ENCODE data around the gene TBXA2R.
"Not testable (repeated sequence)": the region's sequence is repeated elsewhere in the genome, so short reads cannot be mapped to it uniquely, and the experiment has no call there.

The TBXA2R gene

GRCh38 chr19:3593156-3593555, 13.5 kb downstream of the TBXA2R start:
- Histone ChIP-seq H3K4me1 (ENCODE audit: insufficient read depth, low read length) (no peaks in the 10 kb centered on the region), H3K27me3 (ENCODE audit: control insufficient read depth in 1 of 2, insufficient read depth in 2 of 2, low read length in 2 of 2) (no peaks in the 10 kb centered on the region), H3K9me3 (ENCODE audit: low read length) (no peaks in the 10 kb centered on the region), H3K27ac (ENCODE audit: low read depth, low read length) (no peak overlapping the region), H3K4me3 (ENCODE audit: low read depth in 1 of 2, low read length in 2 of 2) (no peak overlapping the region), H3K9ac (ENCODE audit: low read length) (no peak overlapping the region), H3K36me3 (ENCODE audit: insufficient read depth, low read length) (no peaks in the 10 kb centered on the region)

GRCh38 chr19:3591876-3592613, 14.6 kb downstream of the TBXA2R start:
- no peaks in the 10 kb centered on the region for H3K9me3 ChIP-seq (ENCODE audit: low read length)
- H3K4me3 ChIP-seq (ENCODE audit: low read depth in 1 of 2, low read length in 2 of 2) = no peak overlapping the region
- H3K36me3 ChIP-seq (ENCODE audit: insufficient read depth, low read length) = no peaks in the 10 kb centered on the region
- H3K4me1 ChIP-seq (ENCODE audit: insufficient read depth, low read length) = peaks cover 2% of the 10 kb centered on the region
- H3K27me3 ChIP-seq (ENCODE audit: control insufficient read depth in 1 of 2, insufficient read depth in 2 of 2, low read length in 2 of 2) = no peaks in the 10 kb centered on the region
- no peak overlapping the region for H3K9ac ChIP-seq (ENCODE audit: low read length)
- no peak overlapping the region for H3K27ac ChIP-seq (ENCODE audit: low read depth, low read length)

GRCh38 chr19:3590991-3591659, 15.6 kb downstream of the TBXA2R start:
- no peaks in the 10 kb centered on the region for H3K9me3 ChIP-seq (ENCODE audit: low read length)
- peaks cover 8% of the 10 kb centered on the region for H3K4me1 ChIP-seq (ENCODE audit: insufficient read depth, low read length)
- H3K4me3 ChIP-seq (ENCODE audit: low read depth in 1 of 2, low read length in 2 of 2) = no peak overlapping the region
- no peak overlapping the region for H3K27ac ChIP-seq (ENCODE audit: low read depth, low read length)
- H3K36me3 ChIP-seq (ENCODE audit: insufficient read depth, low read length) = no peaks in the 10 kb centered on the region
- H3K27me3 ChIP-seq (ENCODE audit: control insufficient read depth in 1 of 2, insufficient read depth in 2 of 2, low read length in 2 of 2) = peaks cover 0 to 6% of the 10 kb centered on the region in 2 donors
- no peak overlapping the region for H3K9ac ChIP-seq (ENCODE audit: low read length)

- no peak overlapping the region for H3K9ac ChIP-seq (ENCODE audit: low read length)
- no peak overlapping the region for H3K4me3 ChIP-seq (ENCODE audit: low read depth in 1 of 2, low read length in 2 of 2)
- H3K27me3 ChIP-seq (ENCODE audit: control insufficient read depth in 1 of 2, insufficient read depth in 2 of 2, low read length in 2 of 2) = peaks cover 0 to 16% of the 10 kb centered on the region in 2 donors
- no peaks in the 10 kb centered on the region for H3K9me3 ChIP-seq (ENCODE audit: low read length)
- H3K36me3 ChIP-seq (ENCODE audit: insufficient read depth, low read length) = no peaks in the 10 kb centered on the region
- H3K27ac ChIP-seq (ENCODE audit: low read depth, low read length) = no peak overlapping the region
- peaks cover 12% of the 10 kb centered on the region for H3K4me1 ChIP-seq (ENCODE audit: insufficient read depth, low read length)
Measured at GRCh38 chr19:3589949-3590348, 16.7 kb downstream of the TBXA2R start.

- Histone ChIP-seq H3K4me3 (ENCODE audit: low read depth in 1 of 2, low read length in 2 of 2) (no peak overlapping the region), H3K27ac (ENCODE audit: low read depth, low read length) (no peak overlapping the region), H3K27me3 (ENCODE audit: control insufficient read depth in 1 of 2, insufficient read depth in 2 of 2, low read length in 2 of 2) (peaks cover 0 to 17% of the 10 kb centered on the region in 2 donors), H3K4me1 (ENCODE audit: insufficient read depth, low read length) (peaks cover 12% of the 10 kb centered on the region), H3K9me3 (ENCODE audit: low read length) (no peaks in the 10 kb centered on the region), H3K9ac (ENCODE audit: low read length) (no peak overlapping the region), H3K36me3 (ENCODE audit: insufficient read depth, low read length) (no peaks in the 10 kb centered on the region)
Measured at GRCh38 chr19:3589439-3589838, 17.2 kb downstream of the TBXA2R start.

GRCh38 chr19:3586707-3587346, 19.8 kb downstream of the TBXA2R start:
- peaks cover 12% of the 10 kb centered on the region for H3K4me1 ChIP-seq (ENCODE audit: insufficient read depth, low read length)
- H3K27me3 ChIP-seq (ENCODE audit: control insufficient read depth in 1 of 2, insufficient read depth in 2 of 2, low read length in 2 of 2) = peaks cover 0 to 17% of the 10 kb centered on the region in 2 donors
- no peak overlapping the region for H3K9ac ChIP-seq (ENCODE audit: low read length)
- H3K27ac ChIP-seq (ENCODE audit: low read depth, low read length) = no peak overlapping the region
- H3K4me3 ChIP-seq (ENCODE audit: low read depth in 1 of 2, low read length in 2 of 2) = no peak overlapping the region
- no peaks in the 10 kb centered on the region for H3K9me3 ChIP-seq (ENCODE audit: low read length)
- no peaks in the 10 kb centered on the region for H3K36me3 ChIP-seq (ENCODE audit: insufficient read depth, low read length)

- Histone ChIP-seq H3K36me3 (ENCODE audit: insufficient read depth, low read length) (no peaks in the 10 kb centered on the region), H3K4me3 (ENCODE audit: low read depth in 1 of 2, low read length in 2 of 2) (no peak overlapping the region), H3K9me3 (ENCODE audit: low read length) (no peaks in the 10 kb centered on the region), H3K9ac (ENCODE audit: low read length) (no peak overlapping the region), H3K27me3 (ENCODE audit: control insufficient read depth in 1 of 2, insufficient read depth in 2 of 2, low read length in 2 of 2) (peaks cover 0 to 17% of the 10 kb centered on the region in 2 donors), H3K27ac (ENCODE audit: low read depth, low read length) (no peak overlapping the region), H3K4me1 (ENCODE audit: insufficient read depth, low read length) (peaks cover 12% of the 10 kb centered on the region)
Measured at GRCh38 chr19:3586127-3586626, 20.5 kb downstream of the TBXA2R start.

GRCh38 chr19:3585301-3586126, 21.2 kb downstream of the TBXA2R start, which contains the start of gene GIPC3:
GIPC3 (plus strand) TSS chr19:3585478; CDS start chr19:3585598, 120 bp downstream.
- H3K4me1 ChIP-seq (ENCODE audit: insufficient read depth, low read length) = peaks cover 12% of the 10 kb centered on the region
- H3K36me3 ChIP-seq (ENCODE audit: insufficient read depth, low read length) = no peaks in the 10 kb centered on the region
- no peak within 1 kb of the TSS for H3K9ac ChIP-seq (ENCODE audit: low read length)
- no peaks in the 10 kb centered on the region for H3K9me3 ChIP-seq (ENCODE audit: low read length)
- no peak within 1 kb of the TSS for H3K4me3 ChIP-seq (ENCODE audit: low read depth in 1 of 2, low read length in 2 of 2)
- peaks cover 0 to 17% of the 10 kb centered on the region in 2 donors for H3K27me3 ChIP-seq (ENCODE audit: control insufficient read depth in 1 of 2, insufficient read depth in 2 of 2, low read length in 2 of 2)
- H3K27ac ChIP-seq (ENCODE audit: low read depth, low read length) = no peak within 1 kb of the TSS

- H3K27me3 ChIP-seq (ENCODE audit: control insufficient read depth in 1 of 2, insufficient read depth in 2 of 2, low read length in 2 of 2) = peaks cover 0 to 17% of the 10 kb centered on the region in 2 donors
- H3K36me3 ChIP-seq (ENCODE audit: insufficient read depth, low read length); H3K27ac ChIP-seq (ENCODE audit: low read depth, low read length); H3K9me3 ChIP-seq (ENCODE audit: low read length); H3K9ac ChIP-seq (ENCODE audit: low read length); H3K4me3 ChIP-seq (ENCODE audit: low read depth in 1 of 2, low read length in 2 of 2): not testable (repeated sequence)
- H3K4me1 ChIP-seq (ENCODE audit: insufficient read depth, low read length) = peaks cover 12% of the 10 kb centered on the region
Measured at GRCh38 chr19:3584036-3584802, 22.5 kb downstream of the TBXA2R start.

GRCh38 chr19:3581792-3582191, 24.9 kb downstream of the TBXA2R start:
- not testable (repeated sequence) for H3K27ac ChIP-seq (ENCODE audit: low read depth, low read length); H3K9ac ChIP-seq (ENCODE audit: low read length); H3K9me3 ChIP-seq (ENCODE audit: low read length); H3K36me3 ChIP-seq (ENCODE audit: insufficient read depth, low read length); H3K4me3 ChIP-seq (ENCODE audit: low read depth in 1 of 2, low read length in 2 of 2); H3K4me1 ChIP-seq (ENCODE audit: insufficient read depth, low read length)
- peaks cover 0 to 17% of the 10 kb centered on the region in 2 donors for H3K27me3 ChIP-seq (ENCODE audit: control insufficient read depth in 1 of 2, insufficient read depth in 2 of 2, low read length in 2 of 2)
